BE2C (cell line): ENCODE data around the gene ARHGEF38.
"Not testable (repeated sequence)": the region's sequence is repeated elsewhere in the genome, so short reads cannot be mapped to it uniquely, and the experiment has no call there.

Experiments
- DNase-seq: peaks from one replicate; pipeline ENCODE4 v3.0.0-alpha.2; 2020
- H3K27me3 ChIP-seq: fragments of 250-450 bp; sonication (Bioruptor Pico); 2 replicates; pipeline ENCODE4 v1.5.1; 2020; ENCODE audit warnings: mild to moderate bottlenecking
- H3K36me3 ChIP-seq: fragments of 250-450 bp; sonication (Bioruptor Pico); 2 replicates; pipeline ENCODE4 v1.5.1; 2020; ENCODE audit warnings: mild to moderate bottlenecking
- H3K4me1 ChIP-seq: fragments of 250-450 bp; sonication (Bioruptor Pico); 2 replicates; pipeline ENCODE4 v1.5.1; 2020
- H3K4me3 ChIP-seq: 2 replicates; pipeline ENCODE4 v1.5.1; 2011; ENCODE audit warnings: low read depth, low read length
- H3K9me3 ChIP-seq: fragments of 250-450 bp; sonication (Bioruptor Pico); 2 replicates; pipeline ENCODE4 v1.5.1; 2020
- TF ChIP-seq, protein P1 (sequence below): IDR thresholded peaks from 2 replicates; pipeline ENCODE4 v1.5.1; 2012; ENCODE audit warnings: mild to moderate bottlenecking, low read depth, low read length

Gene ARHGEF38

DNA sequence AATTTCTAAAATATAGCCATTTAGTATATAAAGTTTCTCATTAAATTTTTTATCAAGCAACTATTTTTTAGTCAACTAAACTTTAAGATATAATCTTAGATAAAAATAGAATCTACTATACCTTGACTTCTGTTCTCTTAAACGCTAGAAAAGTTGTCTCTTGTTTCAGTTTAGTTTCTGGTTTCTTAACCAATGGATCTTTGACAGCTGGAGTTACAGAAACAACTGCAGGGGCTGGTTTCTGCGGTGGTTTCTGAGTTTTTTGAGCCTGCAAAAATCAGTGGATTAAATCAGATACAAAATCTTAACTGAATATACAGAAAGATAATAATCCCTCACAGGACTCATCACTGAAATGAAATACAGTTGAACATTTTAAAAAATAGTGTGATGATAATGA, 134.2 kb downstream of the ARHGEF38 start:
- Histone ChIP-seq H3K36me3 (peaks cover 56% of the 10 kb centered on the region), H3K27me3 (no peaks in the 10 kb centered on the region), H3K4me1 (no peaks in the 10 kb centered on the region), H3K9me3 (no peaks in the 10 kb centered on the region), H3K4me3 (no peak overlapping the region)
- no peak for DNase-seq
- TF ChIP-seq, protein P1, sequence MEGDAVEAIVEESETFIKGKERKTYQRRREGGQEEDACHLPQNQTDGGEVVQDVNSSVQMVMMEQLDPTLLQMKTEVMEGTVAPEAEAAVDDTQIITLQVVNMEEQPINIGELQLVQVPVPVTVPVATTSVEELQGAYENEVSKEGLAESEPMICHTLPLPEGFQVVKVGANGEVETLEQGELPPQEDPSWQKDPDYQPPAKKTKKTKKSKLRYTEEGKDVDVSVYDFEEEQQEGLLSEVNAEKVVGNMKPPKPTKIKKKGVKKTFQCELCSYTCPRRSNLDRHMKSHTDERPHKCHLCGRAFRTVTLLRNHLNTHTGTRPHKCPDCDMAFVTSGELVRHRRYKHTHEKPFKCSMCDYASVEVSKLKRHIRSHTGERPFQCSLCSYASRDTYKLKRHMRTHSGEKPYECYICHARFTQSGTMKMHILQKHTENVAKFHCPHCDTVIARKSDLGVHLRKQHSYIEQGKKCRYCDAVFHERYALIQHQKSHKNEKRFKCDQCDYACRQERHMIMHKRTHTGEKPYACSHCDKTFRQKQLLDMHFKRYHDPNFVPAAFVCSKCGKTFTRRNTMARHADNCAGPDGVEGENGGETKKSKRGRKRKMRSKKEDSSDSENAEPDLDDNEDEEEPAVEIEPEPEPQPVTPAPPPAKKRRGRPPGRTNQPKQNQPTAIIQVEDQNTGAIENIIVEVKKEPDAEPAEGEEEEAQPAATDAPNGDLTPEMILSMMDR: no peak

DNA sequence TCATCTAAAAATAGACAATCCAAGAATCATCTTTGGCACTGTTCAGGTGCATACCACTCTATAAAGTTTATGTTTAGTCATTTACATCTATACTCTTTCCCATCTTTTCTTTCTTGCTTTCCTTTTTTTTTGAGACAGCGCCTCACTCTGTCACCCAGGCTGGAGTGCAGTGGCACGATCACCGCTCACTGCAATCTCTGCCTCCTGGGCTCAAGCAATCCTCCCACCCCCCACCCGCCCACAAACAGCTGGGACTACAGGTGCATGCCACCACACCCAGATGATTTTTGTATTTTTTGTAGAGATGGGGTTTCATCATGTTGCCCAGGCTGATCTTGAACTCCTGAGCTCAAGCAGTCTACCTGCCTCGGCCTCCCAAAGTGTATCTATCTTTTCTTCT, 142.4 kb downstream of the ARHGEF38 start:
- not testable (repeated sequence) for H3K4me3 ChIP-seq, H3K27me3 ChIP-seq, DNase-seq, H3K9me3 ChIP-seq, H3K4me1 ChIP-seq
- peaks cover 33% of the 10 kb centered on the region for H3K36me3 ChIP-seq

DNA sequence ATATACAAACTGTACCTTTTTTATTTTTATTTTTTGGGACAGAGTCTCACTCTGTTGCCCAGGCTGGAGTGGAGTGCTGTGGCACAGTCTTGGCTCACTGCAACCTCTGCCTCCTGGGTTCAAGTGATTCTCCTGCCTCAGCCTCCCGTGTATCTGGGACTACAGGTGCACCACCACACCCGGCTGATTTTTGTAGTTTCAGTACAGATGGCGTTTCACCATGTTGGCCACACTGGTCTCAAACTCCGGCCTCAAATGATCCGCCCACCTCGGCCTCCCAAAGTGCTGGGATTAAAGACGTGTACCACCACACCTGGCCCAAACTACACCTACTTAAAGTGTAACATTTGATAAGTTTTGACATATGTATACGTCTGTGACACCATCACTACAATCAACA, 143.4 kb downstream of the ARHGEF38 start:
- not testable (repeated sequence) for H3K9me3 ChIP-seq, DNase-seq, H3K4me3 ChIP-seq, H3K27me3 ChIP-seq, H3K4me1 ChIP-seq
- peaks cover 30% of the 10 kb centered on the region for H3K36me3 ChIP-seq

DNA sequence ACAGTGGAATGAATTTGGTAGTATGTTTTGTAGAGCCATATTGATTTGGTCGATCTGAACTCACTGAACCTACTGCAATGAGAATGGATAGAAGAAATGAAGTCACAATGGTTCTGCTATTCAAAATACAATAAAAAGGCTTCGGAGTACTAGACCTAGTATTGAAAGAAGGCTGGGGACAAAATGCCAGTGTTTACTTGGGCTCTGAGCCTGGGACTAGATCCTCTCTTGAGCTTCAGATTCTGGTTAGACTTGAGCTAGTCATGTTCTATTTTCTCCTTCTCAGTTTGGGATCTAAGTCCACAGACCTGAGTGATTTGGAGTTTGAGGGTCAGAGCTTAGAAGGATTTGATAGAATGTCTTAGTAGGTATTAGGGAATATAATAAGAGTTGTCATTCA, 146.2 kb downstream of the ARHGEF38 start:
- no peaks in the 10 kb centered on the region for H3K27me3 ChIP-seq
- no peaks in the 10 kb centered on the region for H3K9me3 ChIP-seq
- peaks cover 15% of the 10 kb centered on the region for H3K36me3 ChIP-seq
- DNase-seq: no peak
- no peak overlapping the region for H3K4me3 ChIP-seq
- TF ChIP-seq, protein P1: no peak
- H3K4me1 ChIP-seq: no peaks in the 10 kb centered on the region

DNA sequence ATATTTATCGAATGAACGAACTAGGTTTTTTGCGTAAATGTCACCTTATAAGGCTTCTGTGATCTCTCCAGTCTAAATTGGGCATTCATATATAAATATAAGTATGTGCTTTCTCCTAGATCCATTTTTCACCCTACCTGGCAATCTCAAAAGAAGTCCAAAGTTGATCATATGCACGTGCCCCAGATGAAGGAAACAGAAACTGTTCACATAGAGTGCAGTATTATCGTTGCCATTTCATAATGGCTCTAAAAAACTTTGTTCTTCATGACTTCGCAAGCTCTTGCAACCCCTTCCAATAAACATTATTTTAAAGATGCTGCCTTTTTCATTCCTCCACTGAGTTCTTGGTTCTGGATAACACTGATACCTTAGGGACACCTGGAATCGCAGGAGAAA, 155.4 kb downstream of the ARHGEF38 start:
- TF ChIP-seq, protein P1: no peak
- H3K36me3 ChIP-seq: no peaks in the 10 kb centered on the region; the same call in 1 of the 2 replicates
- no peaks in the 10 kb centered on the region for H3K27me3 ChIP-seq
- H3K4me1 ChIP-seq: peaks cover 6% of the 10 kb centered on the region; the same call in 1 of the 2 replicates
- DNase-seq: no peak
- H3K9me3 ChIP-seq: no peaks in the 10 kb centered on the region
- H3K4me3 ChIP-seq: peak overlapping the region; percentile 93

DNA sequence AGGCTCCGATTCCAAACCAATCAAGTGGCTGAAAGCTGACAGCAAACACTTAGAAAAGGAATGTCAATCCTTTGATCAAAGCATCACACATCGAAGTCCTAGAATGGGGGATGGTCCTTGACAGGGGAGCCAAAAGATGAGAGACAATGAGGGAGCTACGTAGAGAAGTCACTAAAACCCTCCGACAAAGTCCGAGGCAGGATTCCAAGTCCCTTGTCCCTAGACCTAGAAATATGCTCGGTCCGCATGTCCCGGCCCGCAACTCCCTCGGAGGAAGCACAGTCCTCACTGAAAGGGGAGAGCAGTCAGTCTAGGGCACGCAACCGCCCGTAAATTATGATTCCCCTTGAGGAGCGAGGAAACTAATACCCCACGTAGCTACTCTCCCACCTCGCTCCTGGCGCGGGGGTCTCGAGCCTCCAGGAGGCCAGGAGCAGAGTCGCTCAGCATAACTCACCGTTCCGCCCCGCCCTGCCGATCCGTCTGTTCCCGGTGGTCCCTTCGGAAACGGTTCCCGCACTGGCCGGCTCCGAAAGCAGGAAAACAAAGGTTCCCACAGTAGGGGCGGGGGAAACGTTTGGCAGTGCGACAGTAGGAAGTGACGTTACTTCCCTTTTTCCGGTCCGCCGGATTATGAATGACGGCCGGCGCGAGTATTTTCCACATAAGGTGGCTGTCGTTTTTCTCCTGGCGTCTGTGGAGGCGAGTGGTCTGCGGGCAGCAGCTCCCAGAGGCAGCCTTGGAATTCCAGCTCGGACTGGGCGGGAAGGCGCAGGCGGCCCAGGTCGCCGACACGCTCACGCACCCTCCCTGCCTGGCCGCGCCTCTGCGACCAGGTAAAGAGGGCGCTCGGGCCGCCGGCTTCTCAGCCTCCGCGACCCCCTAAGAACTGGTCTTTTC, 156.0 kb downstream of the ARHGEF38 start, which contains the start of the genes GSTCD and INTS12:
TSS of gene GSTCD (plus strand) at position 604 of the 900 bp plus-strand sequence. CDS start 8,830 bp downstream, outside the sequence.
TSS of gene INTS12 (minus strand) at position 509 of the 900 bp plus-strand sequence. CDS start 8,684 bp downstream, outside the sequence.
- peaks cover 6% of the 10 kb centered on the region; the same call in 1 of the 2 replicates for H3K4me1 ChIP-seq
- peak; percentile 92 for DNase-seq
- no peaks in the 10 kb centered on the region for H3K27me3 ChIP-seq
- no peaks in the 10 kb centered on the region for H3K9me3 ChIP-seq
- no peaks in the 10 kb centered on the region; the same call in 1 of the 2 replicates for H3K36me3 ChIP-seq
- H3K4me3 ChIP-seq: peak within 1 kb of the TSS; percentile 93
- TF ChIP-seq, protein P1: no peak; the same call in 1 of the 2 replicates

DNA sequence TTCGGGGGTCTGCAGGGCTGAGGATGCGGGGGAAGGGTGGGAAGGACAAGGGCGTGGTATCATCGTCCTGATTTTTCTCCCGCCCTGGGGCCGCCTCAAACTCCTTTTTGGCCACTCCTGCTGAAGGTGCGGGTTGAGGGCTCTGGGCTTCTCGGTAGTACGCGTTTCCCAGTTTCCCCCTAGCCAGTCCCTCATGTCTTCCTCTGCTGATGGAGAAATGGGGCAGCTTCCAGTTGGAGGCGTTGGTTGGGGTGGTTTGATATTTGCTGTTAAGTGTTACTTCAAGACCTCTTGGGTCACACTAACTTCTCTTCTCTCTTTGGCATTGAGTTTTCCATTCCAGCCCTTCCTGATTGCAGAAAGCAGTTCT, 156.6 kb downstream of the ARHGEF38 start:
- Histone ChIP-seq H3K9me3 (no peaks in the 10 kb centered on the region), H3K4me3 (peak overlapping the region; percentile 93), H3K36me3 (no peaks in the 10 kb centered on the region), H3K27me3 (no peaks in the 10 kb centered on the region), H3K4me1 (peaks cover 6% of the 10 kb centered on the region; the same call in 1 of the 2 replicates)
- TF ChIP-seq, protein P1: no peak
- DNase-seq: peak; percentile 21
